GM19467 (cell line): ENCODE results near the gene PRTFDC1.

ENCODE experiments used
- ATAC-seq: cut with Tn5 transposase; IDR thresholded peaks from one replicate; pipeline ENCODE4 v1.9.1; 2021; ENCODE audit warnings: mild to moderate bottlenecking, moderate library complexity; ENCODE audit not compliant: unreplicated experiment

PRTFDC1 gene

GRCh38 chr10:24804956-24805355 lies 147.4 kb downstream of the PRTFDC1 start:
- ATAC-seq = no peak

- no peak for ATAC-seq
These were observed 148.0 kb downstream of the PRTFDC1 start for GRCh38 chr10:24804392-24804791.

GRCh38 chr10:24802378-24802777 lies 150.0 kb downstream of the PRTFDC1 start:
- no peak for ATAC-seq

- no peak for ATAC-seq
These were observed 151.5 kb downstream of the PRTFDC1 start for GRCh38 chr10:24800861-24801260.
